DMS53 treated with DMSO at 0.1 percent for 48 hours (cell line): ENCODE results near the gene NME2.
"Not testable (repeated sequence)": the region's sequence is repeated elsewhere in the genome, so short reads cannot be mapped to it uniquely, and the experiment has no call there.

Experiments used
- DNase-seq: peaks from one replicate; lab custom pipeline; 2025; ENCODE audit not compliant: unreplicated experiment; lab: John Stamatoyannopoulos, UW

NME2 gene

GRCh38 chr17:51166198-51166986 is at the start of gene NME2:
Gene NME2, plus strand, starts transcription at chr17:51166411. Its CDS starts 420 bp downstream, at chr17:51166831.
- DNase-seq: peak; percentile 79

GRCh38 chr17:51118330-51119195 is 47.6 kb upstream of the NME2 start:
- peak; percentile 99 for DNase-seq

- DNase-seq: peak; percentile 71
Measured at GRCh38 chr17:51119415-51120356, 46.5 kb upstream of the NME2 start.

DNA sequence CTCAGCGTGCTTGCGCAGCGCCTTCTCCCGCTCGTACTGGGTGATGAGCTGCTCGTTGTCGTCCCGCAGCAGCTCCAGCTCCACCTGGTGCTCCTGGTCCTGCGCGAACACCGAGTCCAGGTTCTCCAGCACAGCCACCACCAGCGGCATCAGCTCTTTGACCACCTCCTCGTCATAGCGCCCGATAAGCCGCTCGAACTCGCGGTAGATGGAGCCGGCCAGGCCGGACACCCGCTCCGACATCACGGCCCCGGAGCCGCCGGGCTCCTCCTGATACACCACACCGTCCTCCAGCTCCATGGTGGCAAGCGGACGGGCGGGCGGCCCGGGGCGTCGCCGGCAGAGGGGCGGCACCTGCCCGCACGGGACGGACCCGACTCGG is 45.9 kb upstream of the NME2 start:
- DNase-seq: peak; percentile 75

GRCh38 chr17:51120739-51121619 is 45.2 kb upstream of the NME2 start, which contains the start of gene SPAG9:
Gene SPAG9, minus strand, starts transcription at chr17:51120868. Its CDS starts 212 bp downstream, at chr17:51120656.
- peak; percentile 95 for DNase-seq

GRCh38 chr17:51121620-51122472 is 44.4 kb upstream of the NME2 start:
- peak; percentile 92 for DNase-seq

GRCh38 chr17:51122473-51123115 is 43.6 kb upstream of the NME2 start:
- DNase-seq: not testable (repeated sequence)

DNA sequence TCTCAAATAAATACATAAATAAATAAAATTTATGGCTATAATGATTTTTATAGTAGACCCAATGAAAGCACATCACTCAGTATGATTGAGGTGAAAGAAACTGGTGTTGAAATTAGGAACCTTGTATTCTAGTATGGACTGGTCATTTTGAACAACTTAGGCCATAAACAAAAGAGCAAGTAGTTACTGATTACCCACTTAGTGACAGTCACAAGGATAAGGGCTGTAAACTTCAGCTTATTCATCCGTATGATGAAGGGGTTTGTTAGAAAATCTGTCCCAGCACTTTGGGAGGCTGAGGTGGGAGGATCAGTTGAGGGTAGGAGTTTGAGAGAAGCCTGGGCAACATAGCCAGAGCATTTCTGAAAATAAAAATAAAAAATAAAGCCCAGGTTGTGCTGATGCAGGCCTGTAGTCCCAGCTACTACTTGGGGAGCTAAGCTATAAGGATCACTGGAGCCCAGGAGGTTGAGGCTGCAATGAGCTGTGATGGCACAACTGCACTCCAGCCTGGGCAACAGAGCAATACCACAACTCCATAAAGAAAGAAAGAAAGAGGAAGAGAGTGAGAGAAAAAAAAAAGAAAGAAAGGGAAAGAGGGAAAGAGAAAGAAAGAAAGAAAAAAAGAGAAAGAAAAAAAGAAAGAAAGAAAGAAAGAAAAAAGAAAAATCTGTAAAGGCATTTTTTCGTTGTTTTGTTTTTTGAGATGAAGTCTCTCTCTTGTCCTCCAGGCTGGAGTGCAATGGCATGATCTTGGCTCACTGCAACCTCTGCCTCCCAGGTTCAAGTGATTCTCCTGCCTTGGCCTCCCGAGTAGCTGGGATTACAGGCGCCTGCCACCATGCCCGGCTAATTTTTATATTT is 41.3 kb upstream of the NME2 start:
- no peak for DNase-seq

DNA sequence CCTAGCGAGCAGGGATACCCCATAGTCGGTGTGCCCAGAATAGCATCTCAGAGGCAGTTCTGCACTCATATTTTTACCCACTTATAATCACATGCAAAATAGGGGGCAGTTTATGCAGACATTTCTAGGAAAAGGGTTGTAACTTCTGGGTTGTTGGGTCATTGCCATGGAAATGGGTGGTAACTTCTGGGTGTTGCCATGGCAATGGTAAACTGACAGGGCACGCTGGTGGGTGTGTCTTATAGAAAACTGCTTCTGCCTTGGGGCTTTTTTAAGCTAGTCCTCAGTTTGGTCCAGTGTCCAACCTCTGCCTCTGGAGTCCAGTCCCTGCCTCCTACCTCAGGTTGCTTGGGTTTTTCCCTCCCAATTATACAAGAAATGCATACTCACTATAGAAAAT is 38.1 kb upstream of the NME2 start:
- DNase-seq: no peak

GRCh38 chr17:51132964-51133319 is 33.3 kb upstream of the NME2 start:
- DNase-seq: peak; percentile 17

GRCh38 chr17:51133365-51133764 is 32.8 kb upstream of the NME2 start:
- no peak for DNase-seq

DNA sequence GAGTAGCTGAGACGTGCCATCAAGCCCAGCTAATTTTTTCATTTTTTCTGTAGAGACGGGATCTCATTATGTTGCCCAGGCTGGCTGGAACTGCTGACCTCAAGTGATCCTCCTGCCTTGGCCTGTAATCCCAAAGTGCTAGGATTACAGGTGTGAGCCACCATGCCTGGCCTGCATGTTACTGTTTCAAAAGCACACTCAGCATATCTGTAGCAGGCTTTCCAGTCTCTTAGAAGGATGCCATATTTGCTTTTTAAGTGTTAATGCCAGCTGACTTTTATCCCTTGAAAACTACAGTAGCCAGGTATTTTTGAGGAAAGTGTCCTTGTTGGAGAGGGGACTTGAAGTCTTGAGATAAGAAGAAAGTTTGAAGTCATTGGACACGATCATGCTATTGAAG is 30.3 kb upstream of the NME2 start:
- no peak for DNase-seq

- no peak for DNase-seq
Measured at GRCh38 chr17:51142597-51142996, 23.6 kb upstream of the NME2 start.

DNA sequence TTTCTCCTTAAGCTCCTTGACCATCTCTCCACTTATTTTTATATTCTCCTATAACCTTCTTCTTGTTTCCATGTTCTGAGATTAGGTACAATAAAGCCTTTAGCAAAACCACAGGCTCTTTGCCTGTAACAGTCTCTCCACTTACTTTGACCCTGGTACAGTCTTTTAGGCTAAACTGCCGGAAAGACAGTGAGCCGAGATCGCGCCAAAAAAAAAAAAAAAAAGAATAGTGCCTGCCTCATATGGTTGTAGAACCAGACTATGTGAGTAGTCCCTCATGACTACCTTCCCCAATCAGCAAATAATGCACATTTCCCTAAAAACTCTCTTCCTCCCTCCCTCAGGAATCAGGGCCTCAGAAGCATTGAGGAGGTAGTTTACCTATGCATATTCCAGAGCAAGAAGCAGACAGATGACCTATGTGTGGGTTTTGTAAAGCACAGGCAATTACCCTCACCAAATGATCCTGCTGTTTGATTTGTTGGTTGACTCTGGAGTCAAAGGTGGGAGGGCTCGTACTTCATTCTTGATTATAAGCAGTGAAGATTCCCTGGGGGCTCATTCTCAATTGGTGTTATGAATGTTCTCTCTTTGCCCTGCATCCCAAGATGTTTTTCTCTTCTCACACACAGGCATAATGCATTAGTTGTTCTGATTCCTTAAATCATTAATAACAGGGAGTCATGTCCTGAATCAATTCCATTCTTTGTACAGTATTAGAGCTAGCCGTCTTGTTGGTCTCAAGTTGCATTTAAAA is 21.8 kb upstream of the NME2 start:
- DNase-seq: no peak

- DNase-seq: no peak
Measured at GRCh38 chr17:51147650-51148049, 18.6 kb upstream of the NME2 start.

DNA sequence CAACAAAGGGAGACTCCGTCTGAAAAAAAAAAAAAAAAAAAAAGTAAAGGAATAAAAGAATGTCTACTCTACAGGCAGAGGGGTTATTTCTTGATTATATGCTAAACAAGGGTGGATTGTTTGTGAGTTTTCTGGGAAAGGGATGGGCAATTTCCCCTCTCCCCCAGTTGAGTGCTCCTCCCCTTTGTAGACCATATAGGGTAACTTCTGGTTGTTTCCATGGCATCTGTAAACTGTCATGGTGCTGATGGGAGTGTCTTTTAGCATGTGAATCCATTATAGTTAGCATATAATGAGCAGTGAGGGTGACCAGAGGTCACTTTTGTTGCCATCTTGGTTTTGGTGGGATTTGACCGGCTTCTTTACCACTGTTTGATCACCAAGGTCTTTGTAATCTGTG is 17.0 kb upstream of the NME2 start:
- no peak for DNase-seq

GRCh38 chr17:51150932-51151331 is 15.3 kb upstream of the NME2 start:
- DNase-seq: no peak
